HG02885 (cell line): ENCODE data around the gene DYSF.

Experiments used
- ATAC-seq: cut with Tn5 transposase; IDR thresholded peaks from one replicate; pipeline ENCODE4 v1.9.1; 2021; ENCODE audit warnings: mild to moderate bottlenecking; ENCODE audit not compliant: unreplicated experiment, poor library complexity

DYSF gene

DNA sequence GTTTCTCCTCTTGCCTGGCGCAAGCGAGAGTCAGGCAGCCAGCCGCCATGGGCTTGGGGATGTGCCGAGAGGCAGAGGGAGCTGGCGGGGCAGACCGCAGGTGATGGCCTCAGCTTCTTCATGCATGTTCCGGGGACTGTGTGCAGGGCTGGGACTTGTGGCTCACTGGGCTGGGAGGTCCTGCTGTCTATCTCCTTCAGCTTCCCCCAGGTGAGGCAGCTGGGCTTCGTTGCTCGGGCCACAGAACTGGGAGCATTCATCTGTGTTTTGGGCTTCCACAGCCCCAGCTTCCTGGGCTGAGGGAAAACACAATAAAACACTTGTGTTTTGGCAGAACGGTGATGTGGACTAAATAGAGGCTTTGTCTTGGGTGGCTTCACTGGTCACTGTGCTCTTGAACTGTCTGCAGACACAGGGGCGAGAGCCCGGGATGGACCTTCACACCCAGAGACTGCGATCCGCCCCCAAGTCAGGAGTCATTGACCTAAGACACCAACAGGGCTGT lies 93.5 kb downstream of the DYSF start:
- no peak for ATAC-seq

DNA sequence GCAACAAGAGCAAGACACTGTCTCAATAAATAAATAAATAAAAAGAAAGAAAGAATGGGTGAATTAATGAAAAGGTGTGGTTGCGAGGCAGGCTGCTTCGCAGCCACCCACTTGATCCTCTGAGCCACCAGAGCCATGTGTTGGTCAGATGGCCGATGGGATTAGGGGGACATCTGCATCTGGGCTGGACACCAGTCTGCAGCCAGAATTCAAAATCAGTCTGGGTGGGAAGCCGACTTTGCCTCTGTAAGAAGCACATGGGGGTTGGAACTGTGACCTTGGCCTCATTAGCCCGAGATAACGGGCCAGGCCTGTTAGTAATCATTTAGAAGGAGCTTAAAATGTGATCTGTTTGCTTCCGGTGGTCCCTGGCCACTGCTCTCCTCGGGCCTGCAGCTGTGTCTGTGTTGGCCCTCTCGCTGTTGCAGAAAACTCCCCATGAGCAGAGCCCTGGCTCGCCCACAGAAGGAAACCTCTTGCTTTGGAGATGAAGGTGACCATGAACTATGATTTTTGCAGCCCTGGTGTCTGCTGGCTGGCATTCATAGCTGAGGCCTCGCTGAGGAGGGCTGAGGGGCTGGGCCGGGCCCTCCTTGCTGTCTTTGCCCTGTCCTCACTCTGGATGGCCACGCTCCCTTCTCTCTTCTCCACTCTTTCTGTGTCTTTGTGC lies 94.4 kb downstream of the DYSF start:
- ATAC-seq = no peak

DNA sequence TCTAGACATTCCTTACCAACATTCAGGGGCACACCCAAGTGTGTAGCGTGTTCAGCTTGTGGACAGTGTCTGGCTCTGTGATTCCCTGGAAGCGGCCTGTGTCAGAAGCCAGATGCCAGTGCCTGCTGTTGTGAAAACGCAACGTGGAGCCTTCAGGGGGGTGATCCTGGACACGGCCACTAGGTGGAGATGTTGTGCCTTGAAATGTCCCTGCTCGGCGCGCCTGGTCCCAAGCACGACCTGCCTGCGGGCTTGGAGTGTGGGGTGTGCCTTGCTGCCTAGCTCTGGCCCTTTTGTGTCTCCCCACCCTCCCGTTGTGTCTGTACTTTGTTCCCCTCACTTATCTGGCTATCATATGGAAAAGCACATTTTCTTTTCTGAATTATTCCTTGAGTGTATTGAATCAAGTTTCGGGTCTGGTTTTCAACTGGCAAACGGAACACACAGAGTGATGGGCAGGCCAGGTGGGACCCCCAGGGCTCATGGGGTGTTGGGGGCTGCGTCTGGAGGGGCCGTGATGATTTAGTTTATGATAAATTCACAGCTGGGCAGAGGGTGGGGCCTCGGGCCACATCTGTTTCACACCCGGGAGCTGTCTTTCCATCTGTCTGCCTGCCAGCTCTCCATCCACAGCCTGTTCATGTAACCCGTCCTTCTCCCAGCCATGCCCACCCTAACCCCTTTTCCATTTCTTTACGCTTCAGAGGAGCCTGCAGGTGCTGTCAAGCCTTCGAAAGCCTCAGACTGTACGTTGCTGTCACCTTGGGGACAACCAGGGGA lies 95.5 kb downstream of the DYSF start:
- peak; percentile 57 for ATAC-seq

DNA sequence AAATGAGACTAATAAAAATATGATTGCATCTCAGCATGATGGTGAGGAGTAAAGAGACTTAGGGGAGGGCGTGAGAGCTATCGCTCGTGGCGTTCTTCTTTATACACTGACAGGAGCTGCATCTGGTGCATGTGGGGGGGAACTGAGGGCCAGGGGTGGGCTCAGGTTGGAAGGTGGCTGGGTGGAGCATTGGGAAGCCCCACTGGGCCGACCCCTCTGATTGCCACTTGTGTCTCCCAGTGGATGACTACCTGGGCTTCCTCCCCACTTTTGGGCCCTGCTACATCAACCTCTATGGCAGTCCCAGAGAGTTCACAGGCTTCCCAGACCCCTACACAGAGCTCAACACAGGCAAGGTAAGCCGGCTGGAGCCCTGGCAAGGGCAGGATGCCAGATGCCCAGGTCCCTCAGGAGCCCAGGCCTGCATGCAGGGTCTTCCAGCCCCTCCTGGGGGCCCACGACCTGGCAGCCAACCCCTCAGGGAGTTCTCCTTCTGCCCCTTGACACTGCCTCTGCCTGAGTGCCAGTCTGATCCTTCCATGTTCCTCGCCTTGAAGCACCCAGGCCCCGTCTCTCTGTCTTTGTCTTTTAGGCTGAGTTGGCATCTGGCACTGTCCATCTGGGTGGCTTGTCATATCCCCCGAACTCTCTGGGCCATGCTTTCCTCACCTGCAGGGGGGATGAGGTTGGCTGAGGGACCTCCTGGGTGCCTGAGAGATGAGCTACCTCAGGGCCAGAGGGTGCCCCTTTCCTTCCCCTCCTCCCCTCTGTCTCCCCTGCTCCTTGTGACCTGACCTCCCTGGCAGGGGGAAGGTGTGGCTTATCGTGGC lies 97.7 kb downstream of the DYSF start:
- ATAC-seq = no peak

DNA sequence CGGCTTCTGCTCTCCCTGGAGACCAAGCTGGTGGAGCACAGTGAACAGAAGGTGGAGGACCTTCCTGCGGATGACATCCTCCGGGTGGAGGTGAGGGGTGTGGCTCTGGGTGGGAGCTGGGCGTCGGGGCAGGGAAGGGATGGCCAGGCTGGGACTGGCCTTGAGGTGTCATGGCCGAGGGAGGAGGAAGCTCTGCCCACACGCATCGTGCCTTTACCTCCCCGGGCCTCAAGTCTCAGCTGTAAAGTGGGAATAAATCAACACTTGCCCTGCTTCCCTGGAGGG lies 98.2 kb downstream of the DYSF start:
- ATAC-seq = no peak

DNA sequence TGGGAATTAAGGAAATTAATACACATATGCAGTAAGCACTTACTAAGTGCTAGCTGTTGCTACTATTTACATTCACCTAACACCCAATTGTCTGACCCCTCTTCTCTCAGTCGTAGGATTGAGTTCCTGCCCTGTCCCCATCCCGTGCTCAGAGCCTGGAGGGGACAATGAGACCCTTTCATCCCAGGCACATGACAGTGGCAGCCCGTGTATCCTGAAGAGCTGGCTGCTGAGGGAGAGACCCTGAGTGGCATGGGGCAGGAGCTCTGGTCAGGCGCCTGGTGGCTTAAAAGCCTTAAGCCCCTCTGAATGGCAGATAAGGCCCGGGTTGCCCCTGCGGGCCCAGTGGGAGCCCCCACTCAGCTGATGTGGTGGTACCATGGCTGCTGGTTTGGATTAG lies 99.0 kb downstream of the DYSF start:
- ATAC-seq = no peak

DNA sequence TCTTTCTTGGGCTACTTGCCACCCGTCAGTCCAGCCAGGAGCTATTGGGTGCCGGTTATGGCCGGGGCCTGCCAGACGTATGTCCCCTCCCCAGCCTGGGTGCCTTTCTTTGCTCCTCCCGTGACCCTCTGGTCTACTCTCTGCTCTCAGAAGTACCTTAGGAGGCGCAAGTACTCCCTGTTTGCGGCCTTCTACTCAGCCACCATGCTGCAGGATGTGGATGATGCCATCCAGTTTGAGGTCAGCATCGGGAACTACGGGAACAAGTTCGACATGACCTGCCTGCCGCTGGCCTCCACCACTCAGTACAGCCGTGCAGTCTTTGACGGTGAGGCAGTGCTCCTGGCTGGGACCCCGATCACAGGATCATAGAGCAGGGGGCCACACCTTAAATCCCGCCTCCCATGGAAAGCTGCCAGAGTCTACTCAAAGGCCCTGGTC lies 99.5 kb downstream of the DYSF start:
- no peak for ATAC-seq

DNA sequence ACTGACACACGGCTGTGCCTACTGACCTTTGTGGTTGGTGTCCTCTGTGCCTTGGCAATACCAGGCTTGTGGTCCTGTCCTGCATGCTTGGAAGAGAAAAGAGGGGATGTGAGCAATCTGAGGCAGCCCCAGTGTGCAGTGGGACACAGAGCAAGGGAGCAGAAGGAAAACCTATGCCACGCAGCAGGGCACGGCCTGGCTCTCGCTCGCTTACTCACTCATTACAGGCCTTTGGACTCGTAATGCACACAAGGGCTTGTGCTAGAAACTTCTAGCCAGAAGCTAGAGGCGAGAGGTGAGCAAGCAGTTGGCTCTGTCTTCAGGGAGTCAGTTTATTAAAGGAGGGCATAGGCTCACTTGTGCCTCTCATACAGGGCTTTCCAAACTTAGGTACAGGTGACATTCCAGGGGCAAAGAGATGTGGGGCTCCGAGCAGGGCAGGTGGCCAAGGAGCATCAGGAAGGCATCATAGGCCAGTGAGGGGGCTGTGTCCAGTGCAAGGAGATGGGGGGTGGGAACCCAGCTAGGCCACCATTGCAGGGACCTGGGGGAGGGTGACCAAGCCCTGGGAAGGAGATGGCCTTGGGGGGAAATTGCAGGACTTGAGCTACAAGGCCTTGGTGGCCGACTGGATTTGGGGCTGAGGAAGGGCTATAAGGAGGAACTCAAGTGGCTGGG lies 100.8 kb downstream of the DYSF start:
- no peak for ATAC-seq

DNA sequence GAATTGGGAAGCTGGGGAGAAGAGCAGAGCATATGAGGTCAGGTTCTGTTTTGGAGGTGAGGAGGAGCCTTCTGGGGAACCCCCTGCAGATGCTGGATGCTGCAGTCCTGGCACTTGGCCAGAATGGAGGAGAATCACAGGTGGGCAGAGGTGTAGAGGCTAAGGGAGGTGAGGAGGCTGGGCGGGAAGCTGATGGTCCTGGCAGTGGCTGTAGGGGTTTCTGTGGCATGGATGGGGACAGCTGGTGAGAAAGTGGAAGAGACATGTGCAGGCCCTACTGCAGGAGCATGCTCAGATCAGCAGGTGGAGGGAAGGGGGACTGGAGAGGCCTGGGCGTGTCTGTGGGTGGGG lies 101.3 kb downstream of the DYSF start:
- no peak for ATAC-seq

DNA sequence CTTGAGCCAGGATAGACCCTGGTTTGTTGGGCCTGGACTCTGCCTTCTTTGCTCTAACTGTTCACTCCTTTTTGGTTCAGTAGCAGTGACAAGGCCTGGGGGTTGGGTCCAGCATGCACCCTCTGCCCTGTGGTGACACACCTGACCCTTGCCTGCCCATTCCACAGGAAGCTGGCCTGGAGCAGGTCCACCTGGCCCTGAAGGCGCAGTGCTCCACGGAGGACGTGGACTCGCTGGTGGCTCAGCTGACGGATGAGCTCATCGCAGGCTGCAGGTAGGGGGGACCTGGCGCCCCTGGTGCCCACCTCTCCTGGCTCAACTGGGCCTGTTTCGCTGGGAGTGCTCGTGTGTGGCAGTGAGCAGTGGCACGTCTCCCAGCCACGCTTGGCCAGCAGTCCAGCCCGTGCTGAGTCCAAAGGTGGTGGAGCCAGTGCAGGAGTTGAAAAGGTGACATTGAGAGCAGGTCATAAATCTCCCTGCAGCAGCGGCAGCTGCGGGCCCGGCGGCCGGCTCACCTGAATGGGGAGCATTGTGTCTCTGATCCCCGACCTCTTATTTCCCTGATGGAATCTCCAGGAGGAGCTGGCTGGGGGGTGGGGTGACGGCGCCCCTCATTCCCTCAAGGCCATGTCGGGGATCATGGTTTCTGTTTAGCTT lies 102.6 kb downstream of the DYSF start:
- no peak for ATAC-seq

DNA sequence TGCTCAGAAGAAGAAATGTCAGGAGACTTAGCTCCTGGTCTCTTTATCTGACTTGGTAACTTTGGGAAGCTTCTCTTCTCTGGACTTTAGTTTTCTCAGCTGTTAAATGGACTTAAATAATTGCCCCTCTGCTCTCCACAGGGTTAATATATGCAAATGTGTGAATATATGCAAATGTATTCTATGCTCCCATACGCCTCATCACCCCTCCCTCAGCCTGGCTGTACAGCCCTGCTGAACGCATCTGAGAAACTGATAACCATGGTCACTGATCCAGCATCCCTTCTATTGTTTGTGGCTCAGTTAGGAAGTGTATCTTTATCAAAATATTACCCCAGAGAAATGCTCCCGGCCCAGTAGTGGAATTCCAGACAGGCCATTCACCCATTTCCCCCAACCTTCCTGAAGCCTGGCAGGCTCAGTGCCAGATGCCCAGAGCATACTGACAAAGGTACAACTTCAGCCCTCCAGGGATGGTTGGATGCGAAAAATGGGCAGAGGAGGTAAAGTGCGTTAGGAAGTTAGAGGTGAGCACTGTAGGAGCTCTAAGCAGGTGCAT lies 103.4 kb downstream of the DYSF start:
- no peak for ATAC-seq

DNA sequence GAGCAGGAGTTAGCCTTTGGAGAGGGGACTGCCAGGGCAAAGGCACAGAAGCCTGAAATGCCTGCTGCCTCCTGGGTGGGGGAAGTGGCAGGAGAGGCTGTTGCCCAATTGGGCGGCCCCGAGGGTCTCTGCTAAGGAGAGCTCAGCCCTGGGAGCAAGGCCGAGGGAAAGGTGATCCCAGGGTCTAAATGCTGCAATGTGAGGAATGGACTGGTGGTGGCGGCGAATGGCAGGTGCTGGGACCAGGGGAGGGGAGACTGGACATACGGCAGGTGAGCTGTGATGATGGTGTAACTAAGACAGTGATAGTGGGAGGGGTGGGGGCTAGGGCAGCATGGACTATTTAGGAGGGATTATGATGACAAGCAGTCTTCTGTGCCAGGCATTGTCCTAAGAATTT lies 104.0 kb downstream of the DYSF start:
- no peak for ATAC-seq

DNA sequence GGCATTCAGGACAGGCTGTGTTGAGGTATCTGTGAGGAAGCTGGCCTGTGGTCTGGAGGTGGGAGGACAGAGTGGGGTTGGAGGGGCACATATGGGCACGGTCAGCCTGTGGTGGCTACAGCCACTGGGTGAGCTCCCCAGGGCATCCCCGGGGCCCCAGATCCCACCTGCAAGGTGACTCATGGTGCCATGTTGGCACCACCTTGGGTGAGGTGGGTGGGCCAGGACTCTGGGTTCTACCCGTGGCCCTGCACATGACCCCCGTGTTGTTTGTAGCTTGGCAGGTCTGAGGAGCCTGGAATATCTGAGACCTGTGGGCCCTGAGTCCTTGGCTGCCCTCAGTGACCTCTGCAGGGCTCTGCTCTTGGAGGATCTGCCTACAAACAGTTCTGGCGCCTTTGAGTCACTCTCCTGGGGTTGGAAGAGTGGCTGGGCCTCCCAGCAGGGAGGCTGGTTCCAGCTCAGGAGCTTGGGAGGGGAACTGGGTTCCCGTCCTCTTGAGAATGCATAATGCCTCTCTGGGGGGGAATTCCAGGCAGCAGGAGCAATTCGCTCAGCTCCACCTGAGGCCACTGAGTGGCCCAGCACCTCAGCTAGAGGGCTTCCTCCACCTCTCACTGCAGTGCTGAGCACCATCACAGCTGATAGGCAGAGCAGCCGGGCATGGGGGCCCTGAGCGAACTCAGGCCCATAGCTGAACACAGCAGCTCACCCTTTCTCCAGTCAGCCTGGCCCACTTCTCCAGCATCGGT lies 105.1 kb downstream of the DYSF start:
- ATAC-seq = no peak

DNA sequence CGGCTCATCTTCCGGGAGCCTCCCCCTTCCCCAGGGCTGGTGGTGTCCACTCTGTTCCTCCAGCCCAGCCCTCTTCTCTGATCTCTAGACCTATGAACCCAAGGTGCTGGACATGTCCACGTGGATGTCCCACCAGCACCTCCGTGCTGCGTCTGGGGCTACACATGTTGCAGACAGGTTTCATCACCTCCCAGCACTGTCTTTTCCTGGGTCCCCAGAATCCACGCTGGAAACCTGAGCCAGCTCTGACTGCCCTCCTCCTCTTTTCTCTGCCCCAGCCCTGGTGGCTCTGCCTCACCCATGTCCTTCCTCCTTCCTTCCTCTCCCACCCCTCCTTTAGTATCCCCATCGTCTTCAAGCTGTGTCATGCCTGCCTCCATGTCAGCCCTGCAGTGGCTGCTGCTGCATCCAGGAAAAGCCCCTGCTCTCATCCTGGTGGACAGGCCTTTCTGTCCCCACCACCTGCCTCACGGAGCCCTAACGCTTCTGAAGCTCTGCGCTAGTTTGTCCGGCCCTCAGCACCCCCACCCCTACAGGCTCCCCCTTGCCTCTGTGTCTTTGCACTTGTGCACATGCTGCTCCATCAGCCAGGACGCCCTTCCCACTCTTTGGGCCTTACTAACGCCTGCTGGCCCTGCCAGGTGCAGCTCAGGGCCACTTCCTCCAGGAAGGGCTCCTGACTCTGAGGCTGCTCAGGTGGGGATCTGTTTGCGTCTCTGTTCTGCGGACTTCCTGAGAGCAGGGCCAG lies 105.9 kb downstream of the DYSF start:
- ATAC-seq = no peak

DNA sequence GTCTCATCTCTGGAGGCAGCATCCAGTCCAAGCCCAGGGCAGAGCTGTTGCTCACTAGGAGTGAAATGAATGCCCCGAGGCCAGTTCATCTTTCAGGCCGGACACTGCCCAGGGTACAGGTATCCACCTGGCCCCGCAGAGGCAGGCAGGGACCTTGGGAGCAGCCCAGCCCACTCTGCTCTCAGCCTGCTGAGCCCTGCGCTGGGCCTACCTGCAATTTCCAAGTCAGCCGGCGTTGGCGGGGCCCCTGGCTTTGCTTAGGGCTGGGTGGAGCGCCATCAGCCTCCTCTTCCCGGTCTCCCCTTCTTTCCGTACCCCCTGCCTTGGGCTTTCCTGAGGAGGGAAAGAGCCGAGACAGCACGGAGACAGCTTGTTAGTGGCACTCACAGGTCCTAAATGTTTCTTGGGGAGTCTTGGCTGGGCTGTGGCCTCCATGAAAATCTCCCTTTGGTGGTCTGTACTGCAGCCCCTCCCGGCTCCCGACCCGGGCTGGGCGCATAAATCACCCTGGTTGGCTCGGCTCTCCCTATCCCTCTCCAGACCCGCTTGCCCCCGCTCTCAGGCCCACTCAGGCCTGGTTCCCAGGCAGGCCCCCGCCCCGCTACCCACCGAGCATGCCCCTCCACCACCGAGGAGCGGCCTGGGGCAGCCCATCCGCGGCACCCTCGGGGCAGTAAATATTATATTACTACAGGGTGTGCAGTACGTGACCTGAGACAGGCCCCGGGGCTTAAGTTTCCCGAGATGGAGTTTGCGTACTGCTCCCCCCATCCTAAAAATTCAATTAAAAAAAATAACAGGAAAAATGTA lies 106.7 kb downstream of the DYSF start:
- no peak for ATAC-seq

DNA sequence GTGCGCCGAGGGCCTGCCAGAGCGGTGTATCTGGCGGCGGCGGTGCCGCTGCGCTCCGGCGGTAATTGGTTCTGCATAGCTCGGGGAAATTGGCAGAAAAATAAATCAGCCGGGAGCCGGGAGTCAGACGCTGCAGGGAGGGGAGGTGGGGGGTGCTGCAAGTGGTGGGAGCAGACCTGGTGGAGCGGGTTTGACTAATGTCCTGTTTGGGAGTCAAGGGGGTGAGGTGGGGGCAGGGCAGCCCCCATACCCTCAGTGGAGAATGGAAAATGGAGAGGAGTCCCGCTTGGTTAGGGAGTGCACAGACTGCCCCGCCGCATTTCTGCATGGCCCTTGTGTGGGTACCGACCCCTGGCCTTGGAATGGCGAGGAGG lies 107.3 kb downstream of the DYSF start:
- ATAC-seq = no peak

DNA sequence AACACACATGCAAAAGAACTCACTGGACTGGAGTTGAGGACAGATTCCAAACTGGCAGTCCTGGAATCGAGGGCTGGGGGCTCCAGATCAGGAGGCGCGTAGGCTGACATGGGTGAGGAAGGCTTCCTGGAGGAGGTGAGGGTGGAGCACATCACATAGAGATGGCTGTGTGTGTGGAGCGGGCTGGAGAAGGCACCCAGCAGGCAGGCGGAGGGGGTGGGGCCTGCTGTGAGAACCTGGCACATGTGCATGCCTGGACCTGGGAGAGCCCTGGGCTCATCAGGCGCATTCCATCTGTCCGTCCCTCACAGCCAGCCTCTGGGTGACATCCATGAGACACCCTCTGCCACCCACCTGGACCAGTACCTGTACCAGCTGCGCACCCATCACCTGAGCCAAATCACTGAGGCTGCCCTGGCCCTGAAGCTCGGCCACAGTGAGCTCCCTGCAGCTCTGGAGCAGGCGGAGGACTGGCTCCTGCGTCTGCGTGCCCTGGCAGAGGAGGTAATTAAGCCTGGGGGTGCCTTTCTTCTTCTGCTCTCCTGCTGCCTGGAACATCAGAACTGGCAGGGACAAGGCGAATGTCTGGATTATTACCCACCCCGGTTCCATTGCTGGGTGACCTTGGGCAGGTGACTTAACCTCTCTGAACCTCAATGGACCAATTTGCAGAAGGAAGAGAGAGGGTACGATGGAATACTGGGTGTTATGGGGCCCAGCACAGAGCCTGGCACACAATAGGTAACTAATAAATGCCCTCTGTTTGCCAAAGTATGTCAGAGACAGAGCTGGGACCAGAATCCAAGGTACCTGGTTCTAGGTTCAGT lies 108.3 kb downstream of the DYSF start:
- no peak for ATAC-seq
